MM.1S (cell line): ENCODE data around the gene GBF1.

Experiments used
- DNase-seq: peaks from one replicate; pipeline ENCODE4 v3.0.0-alpha.2; 2015
- H2AFZ ChIP-seq: fragments of 300-600 bp; sonication (generic); 2 replicates; pipeline ENCODE4 v1.6.0; 2016; ENCODE audit warnings: antibody characterized with exemption, low read length
- H3F3A ChIP-seq: fragments of 300-600 bp; sonication (generic); 2 replicates; pipeline ENCODE4 v1.6.1; 2016; ENCODE audit warnings: mild to moderate bottlenecking, antibody characterized with exemption, low read length, moderate library complexity, mixed read lengths; ENCODE audit not compliant: insufficient read depth
- H3K27ac ChIP-seq: fragments of 300-600 bp; sonication (generic); 2 replicates; pipeline ENCODE4 v1.5.1; 2016; ENCODE audit warnings: mild to moderate bottlenecking, low read length
- H3K27me3 ChIP-seq: fragments of 300-600 bp; sonication (generic); replicated peaks from 2 replicates; pipeline ENCODE4 v1.6.0; 2016; ENCODE audit warnings: low read length; ENCODE audit not compliant: insufficient read depth
- H3K36me3 ChIP-seq: fragments of 300-600 bp; sonication (generic); replicated peaks from 2 replicates; pipeline ENCODE4 v1.6.1; 2016; ENCODE audit warnings: mild to moderate bottlenecking, low read length, mixed read lengths; ENCODE audit not compliant: insufficient read depth
- H3K4me1 ChIP-seq: fragments of 300-600 bp; sonication (generic); 2 replicates; pipeline ENCODE4 v1.6.1; 2016; ENCODE audit warnings: low read length, mixed read lengths
- H3K4me2 ChIP-seq: fragments of 300-600 bp; sonication (generic); 2 replicates; pipeline ENCODE4 v1.6.0; 2016; ENCODE audit warnings: low read depth, low read length
- H3K4me3 ChIP-seq: fragments of 300-600 bp; sonication (generic); 2 replicates; pipeline ENCODE4 v1.5.1; 2016; ENCODE audit warnings: low read length, mixed read lengths
- H3K79me2 ChIP-seq: fragments of 300-600 bp; sonication (generic); 2 replicates; pipeline ENCODE4 v1.6.1; 2016; ENCODE audit warnings: mixed run types, low read length, mixed read lengths
- H3K9ac ChIP-seq: fragments of 300-600 bp; sonication (generic); 2 replicates; pipeline ENCODE4 v1.6.1; 2016; ENCODE audit warnings: low read length, mixed read lengths
- H3K9me2 ChIP-seq: fragments of 300-600 bp; sonication (generic); replicated peaks from 2 replicates; pipeline ENCODE4 v1.6.1; 2016; ENCODE audit warnings: mild to moderate bottlenecking, low read length, mixed read lengths; ENCODE audit not compliant: insufficient read depth
- H3K9me3 ChIP-seq: fragments of 300-600 bp; sonication (generic); replicated peaks from 2 replicates; pipeline ENCODE4 v1.6.1; 2016; ENCODE audit warnings: mild to moderate bottlenecking, low read length, mixed read lengths; ENCODE audit not compliant: insufficient read depth
- H4K20me1 ChIP-seq: fragments of 300-600 bp; sonication (generic); 2 replicates; pipeline ENCODE4 v1.6.1; 2016; ENCODE audit warnings: mild to moderate bottlenecking, low read length, moderate library complexity, mixed read lengths; ENCODE audit not compliant: insufficient read depth
- CTCF ChIP-seq: fragments of 300-600 bp; sonication (generic); IDR thresholded peaks from 2 replicates; pipeline ENCODE4 v1.5.1; 2016; ENCODE audit warnings: antibody characterized with exemption, low read length, mixed read lengths
- EZH2 ChIP-seq: fragments of 300-600 bp; sonication (generic); optimal IDR thresholded peaks from 2 replicates; pipeline ENCODE3; 2017; ENCODE audit warnings: low read depth, mild to moderate bottlenecking, antibody characterized with exemption, low read length, mixed read lengths
- EZH2phosphoT487 ChIP-seq: fragments of 300-600 bp; sonication (generic); IDR thresholded peaks from 2 replicates; pipeline ENCODE4 v1.6.1; 2018; ENCODE audit warnings: antibody characterized with exemption, low read length

The GBF1 gene

DNA sequence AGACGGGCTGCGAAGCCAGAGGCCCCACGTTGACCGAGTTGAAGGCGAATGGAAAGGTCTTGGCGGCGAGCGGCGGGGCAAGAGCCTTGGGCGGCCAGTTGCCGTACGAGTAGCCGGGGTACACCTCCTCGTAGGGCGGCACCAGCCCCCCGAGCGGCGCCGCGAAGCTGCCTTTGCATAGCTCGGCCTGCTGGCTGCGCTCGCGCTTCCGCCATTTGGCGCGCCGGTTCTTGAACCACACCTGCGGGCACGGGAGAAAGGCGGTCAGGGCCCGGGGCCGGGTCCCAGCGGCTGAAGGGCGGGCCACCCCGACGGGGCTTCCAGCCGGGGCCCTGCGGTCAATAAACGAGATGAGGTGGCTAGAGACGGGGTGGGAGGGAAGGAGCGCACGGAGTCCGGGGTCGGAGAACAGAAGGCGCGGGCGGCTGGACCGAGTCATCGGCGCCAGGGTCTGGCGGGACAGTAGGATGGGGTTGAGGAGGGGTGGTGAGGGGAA lies 14.4 kb upstream of the GBF1 start:
- Histone ChIP-seq H3K27ac (no peak overlapping the region), H3K4me1 (peaks cover 5% of the 10 kb centered on the region), H3K9ac (no peak overlapping the region), H3K4me3 (peak overlapping the region; percentile 45), H3K4me2 (peak overlapping the region; percentile 76), H3K9me2 (no peaks in the 10 kb centered on the region), H3K9me3 (no peaks in the 10 kb centered on the region), H3K27me3 (peaks cover 38% of the 10 kb centered on the region), H3K79me2 (no peaks in the 10 kb centered on the region), H2AFZ (peak overlapping the region; percentile 62), H3K36me3 (no peaks in the 10 kb centered on the region), H4K20me1 (no peaks in the 10 kb centered on the region), H3F3A (no peaks in the 10 kb centered on the region)
- peak; percentile 25; the same call in 1 of the 2 replicates for TF ChIP-seq CTCF
- no peak for TF ChIP-seq EZH2
- peak; percentile 32 for DNase-seq

- no peak for TF ChIP-seq EZH2phosphoT487
- peak; percentile 80 for TF ChIP-seq CTCF
- no peak overlapping the region for H3K9ac ChIP-seq
- H3K36me3 ChIP-seq: no peaks in the 10 kb centered on the region
- H3K9me3 ChIP-seq: no peaks in the 10 kb centered on the region
- H3F3A ChIP-seq: no peaks in the 10 kb centered on the region
- H3K4me2 ChIP-seq: peak overlapping the region; percentile 76
- H3K79me2 ChIP-seq: no peaks in the 10 kb centered on the region
- no peak overlapping the region for H3K27ac ChIP-seq
- DNase-seq: peak; percentile 46
- H3K27me3 ChIP-seq: peaks cover 35% of the 10 kb centered on the region
- peaks cover under 1% of the 10 kb centered on the region for H3K4me1 ChIP-seq
- H3K4me3 ChIP-seq: peak overlapping the region; percentile 45
- no peaks in the 10 kb centered on the region for H3K9me2 ChIP-seq
- no peaks in the 10 kb centered on the region for H4K20me1 ChIP-seq
- H2AFZ ChIP-seq: peak overlapping the region; percentile 62
These were observed 13.7 kb upstream of the GBF1 start for GRCh38 chr10:102231357-102232318.

- Histone ChIP-seq H3K36me3 (no peaks in the 10 kb centered on the region), H3F3A (no peaks in the 10 kb centered on the region), H3K79me2 (no peaks in the 10 kb centered on the region), H2AFZ (no peak overlapping the region), H3K9ac (no peak overlapping the region), H3K27ac (no peak overlapping the region), H3K4me1 (no peaks in the 10 kb centered on the region), H3K9me3 (no peaks in the 10 kb centered on the region), H3K4me3 (no peak overlapping the region), H4K20me1 (no peaks in the 10 kb centered on the region), H3K4me2 (no peak overlapping the region), H3K9me2 (no peaks in the 10 kb centered on the region), H3K27me3 (peaks cover 11% of the 10 kb centered on the region)
- no peak for DNase-seq
- TF ChIP-seq CTCF: no peak
- no peak for TF ChIP-seq EZH2phosphoT487
- TF ChIP-seq EZH2: no peak
These were observed 11.3 kb upstream of the GBF1 start for GRCh38 chr10:102233997-102234396.
